ENCODE data around the gene RAB3A. TPM values are rescaled to one million over a fixed set of nuclear protein-coding genes. Genes with fewer than 3 reads are reported as not detected.

RAB3A gene
- total RNA-seq, 1 donor from 2014 or later = 0.17 TPM

DNA sequence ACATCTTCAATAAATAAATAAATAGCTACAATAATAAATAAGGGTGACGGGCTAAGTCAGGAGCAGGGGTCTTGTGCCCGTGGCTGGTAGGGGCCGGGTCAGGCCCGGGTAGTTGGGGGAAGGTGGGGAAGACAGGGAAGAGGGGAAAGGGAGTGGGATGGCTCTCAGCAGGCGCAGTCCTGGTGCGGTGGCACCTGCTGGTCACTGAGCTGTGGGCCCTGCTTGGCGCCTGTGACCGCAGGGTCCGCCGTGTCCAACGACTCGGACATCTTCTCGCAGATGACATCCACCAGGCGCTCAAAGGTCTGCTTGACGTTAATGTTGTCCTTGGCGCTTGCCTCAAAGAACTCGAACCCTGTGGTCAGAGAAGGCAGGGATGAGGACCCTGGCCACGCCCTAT is 6.5 kb downstream of the RAB3A start:
- no peak for DNase-seq (ENCODE audit: low read depth)
- TF ChIP-seq, protein P1, sequence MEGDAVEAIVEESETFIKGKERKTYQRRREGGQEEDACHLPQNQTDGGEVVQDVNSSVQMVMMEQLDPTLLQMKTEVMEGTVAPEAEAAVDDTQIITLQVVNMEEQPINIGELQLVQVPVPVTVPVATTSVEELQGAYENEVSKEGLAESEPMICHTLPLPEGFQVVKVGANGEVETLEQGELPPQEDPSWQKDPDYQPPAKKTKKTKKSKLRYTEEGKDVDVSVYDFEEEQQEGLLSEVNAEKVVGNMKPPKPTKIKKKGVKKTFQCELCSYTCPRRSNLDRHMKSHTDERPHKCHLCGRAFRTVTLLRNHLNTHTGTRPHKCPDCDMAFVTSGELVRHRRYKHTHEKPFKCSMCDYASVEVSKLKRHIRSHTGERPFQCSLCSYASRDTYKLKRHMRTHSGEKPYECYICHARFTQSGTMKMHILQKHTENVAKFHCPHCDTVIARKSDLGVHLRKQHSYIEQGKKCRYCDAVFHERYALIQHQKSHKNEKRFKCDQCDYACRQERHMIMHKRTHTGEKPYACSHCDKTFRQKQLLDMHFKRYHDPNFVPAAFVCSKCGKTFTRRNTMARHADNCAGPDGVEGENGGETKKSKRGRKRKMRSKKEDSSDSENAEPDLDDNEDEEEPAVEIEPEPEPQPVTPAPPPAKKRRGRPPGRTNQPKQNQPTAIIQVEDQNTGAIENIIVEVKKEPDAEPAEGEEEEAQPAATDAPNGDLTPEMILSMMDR (conservative IDR thresholded peaks at IDR 0.05; ENCODE audit: low read depth, low read length) = no peak
- no peak overlapping the region for H3K4me3 ChIP-seq (ENCODE audit: low read depth, low read length)

DNA sequence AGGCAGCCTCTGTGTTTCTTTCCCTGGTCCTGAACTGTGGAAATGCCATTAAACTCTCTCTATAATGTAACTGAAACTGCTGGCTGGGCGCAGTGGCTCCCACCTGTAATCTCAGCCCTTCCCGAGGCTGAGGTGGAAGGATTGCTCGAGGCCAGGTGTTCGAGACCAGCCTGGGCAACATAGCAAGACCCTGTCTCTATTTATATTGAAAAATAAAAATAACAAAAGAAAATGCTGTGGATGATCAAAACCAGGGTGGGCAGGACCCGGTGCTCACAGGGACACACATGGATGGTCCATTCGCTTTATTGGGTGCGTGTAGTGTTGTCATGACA is 7.4 kb downstream of the RAB3A start:
- DNase-seq (ENCODE audit: low read depth) = no peak
- TF ChIP-seq, protein P1 (conservative IDR thresholded peaks at IDR 0.05; ENCODE audit: low read depth, low read length) = no peak
- no peak overlapping the region for H3K4me3 ChIP-seq (ENCODE audit: low read depth, low read length)

DNA sequence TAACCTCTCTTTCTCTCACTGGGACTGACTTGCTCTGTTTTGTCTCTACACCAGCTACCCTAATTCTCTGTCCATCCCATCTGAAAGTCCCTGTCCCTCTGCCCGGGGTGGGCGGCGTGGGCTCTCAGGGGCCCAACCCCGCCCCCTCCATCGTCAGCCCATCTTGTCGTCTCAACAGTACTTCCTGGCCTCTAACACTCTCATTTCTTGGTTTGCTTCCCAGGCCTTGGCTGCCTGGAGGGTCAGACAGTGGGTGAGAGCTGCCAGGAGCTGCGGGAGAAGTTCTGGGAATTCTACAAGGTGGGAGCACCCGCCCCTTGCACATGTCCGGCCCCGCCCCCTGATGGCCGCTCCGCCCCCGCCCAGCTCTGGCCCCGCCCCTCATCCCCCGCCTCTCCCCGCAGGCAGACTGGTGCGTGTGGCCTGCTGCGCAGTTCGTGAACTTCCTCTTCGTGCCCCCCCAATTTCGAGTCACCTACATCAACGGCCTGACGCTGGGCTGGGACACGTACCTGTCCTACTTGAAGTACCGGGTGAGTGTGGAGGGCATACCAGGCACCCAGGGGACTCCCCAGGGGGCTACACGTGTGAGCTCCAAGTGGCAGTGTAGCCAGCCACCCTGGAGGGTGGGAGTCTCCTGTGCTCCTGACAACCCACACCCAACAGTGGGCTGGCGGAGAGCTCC is 9.1 kb downstream of the RAB3A start:
- TF ChIP-seq, protein P1 (conservative IDR thresholded peaks at IDR 0.05; ENCODE audit: low read depth, low read length) = no peak
- no peak overlapping the region for H3K4me3 ChIP-seq (ENCODE audit: low read depth, low read length)
- DNase-seq (ENCODE audit: low read depth) = no peak

DNA sequence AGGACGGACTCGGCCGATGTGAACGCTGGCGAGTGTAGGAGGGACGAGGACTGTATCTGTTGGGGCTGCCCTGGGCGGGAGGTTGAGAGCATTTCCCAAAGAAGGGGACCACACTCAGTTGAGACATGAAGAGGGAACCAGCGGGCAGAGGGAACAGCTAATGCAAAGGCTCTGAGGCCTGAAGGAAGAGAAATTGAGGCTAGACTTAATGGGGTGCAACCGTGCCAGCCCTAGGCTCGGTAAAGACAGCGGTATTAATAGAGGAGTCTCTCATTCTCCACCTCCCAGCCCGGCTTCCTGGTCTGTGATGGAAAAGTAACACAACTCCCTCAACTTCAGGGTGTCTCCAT is 9.7 kb downstream of the RAB3A start:
- DNase-seq (ENCODE audit: low read depth) = no peak
- TF ChIP-seq, protein P1 (conservative IDR thresholded peaks at IDR 0.05; ENCODE audit: low read depth, low read length) = no peak
- peak overlapping the region; percentile 94 for H3K4me3 ChIP-seq (ENCODE audit: low read depth, low read length)

DNA sequence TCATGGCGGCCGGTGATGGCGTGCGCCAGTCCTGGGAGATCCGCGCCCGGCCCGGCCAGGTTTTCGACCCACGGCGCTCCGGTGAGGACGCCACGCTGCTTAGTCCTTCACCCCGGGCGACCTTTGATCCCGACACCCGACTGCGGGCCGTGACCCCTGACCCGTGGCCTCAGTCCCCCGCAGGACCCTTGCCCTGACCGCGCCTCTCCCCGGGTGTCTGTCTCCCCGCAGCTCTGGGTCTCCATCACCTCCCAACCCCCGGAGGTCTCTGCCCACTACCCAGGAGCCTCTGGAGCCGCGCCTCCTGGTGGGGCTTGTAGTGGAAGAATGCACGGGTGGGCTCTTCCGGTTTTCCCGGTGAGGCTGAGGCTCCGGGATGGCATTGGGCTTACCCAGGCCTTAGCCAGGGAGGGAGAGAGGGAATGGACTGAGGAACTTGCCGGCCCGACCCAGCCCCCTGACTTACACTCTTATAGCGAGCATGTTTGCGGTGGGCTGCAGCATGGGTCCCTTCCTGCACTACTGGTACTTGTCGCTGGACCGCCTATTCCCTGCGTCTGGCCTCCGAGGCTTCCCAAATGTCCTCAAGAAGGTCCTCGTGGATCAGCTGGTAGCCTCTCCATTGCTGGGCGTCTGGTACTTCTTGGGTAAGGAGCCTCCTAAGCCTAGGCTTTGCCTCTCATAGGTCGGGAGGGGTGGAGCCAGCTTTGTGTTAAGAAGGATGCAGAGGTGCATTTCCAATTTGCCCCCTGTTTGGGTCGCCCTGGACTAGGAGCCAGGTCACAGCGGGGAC is 10.3 kb downstream of the RAB3A start:
- TF ChIP-seq, protein P1 (conservative IDR thresholded peaks at IDR 0.05; ENCODE audit: low read depth, low read length) = no peak
- H3K4me3 ChIP-seq (ENCODE audit: low read depth, low read length) = peak overlapping the region; percentile 94
- DNase-seq (ENCODE audit: low read depth) = no peak

DNA sequence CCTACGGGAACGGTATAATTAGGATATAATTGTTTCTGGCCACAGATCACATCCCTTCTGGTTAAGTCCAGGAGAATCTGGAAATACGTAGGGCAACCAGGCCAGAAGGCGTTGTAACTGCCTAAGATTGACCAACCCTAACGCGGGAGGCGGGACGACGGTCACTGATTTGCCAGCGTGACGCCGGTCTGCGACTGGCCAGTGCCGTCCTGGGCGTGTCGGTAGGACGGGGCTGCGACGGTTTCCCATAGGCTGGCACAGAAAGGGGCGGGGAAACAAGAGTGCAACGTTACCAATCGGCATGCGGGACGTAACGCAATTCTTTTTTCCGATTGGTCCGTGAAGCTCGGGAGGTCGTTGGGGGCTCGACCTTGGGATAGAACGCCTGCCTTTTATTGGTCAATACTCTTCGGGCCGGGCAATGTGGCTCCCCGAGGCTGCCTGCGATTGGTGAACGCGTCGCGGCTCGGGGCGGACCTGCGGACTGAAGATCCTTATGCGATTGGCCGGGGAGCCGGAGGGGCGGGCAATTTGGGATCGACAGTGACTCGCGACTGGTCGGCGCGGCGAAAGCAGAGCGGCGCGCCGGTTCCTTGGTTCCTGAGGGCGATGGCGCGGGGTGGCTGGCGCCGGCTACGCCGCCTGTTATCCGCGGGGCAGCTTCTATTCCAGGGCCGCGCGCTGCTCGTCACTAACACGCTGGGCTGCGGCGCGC is 11.0 kb downstream of the RAB3A start, which contains the start of gene MPV17L2:
Gene MPV17L2, plus strand, starts transcription at position 546 of the 715 bp plus-strand sequence. Its CDS starts 64 bp downstream, at position 610.
- peak within 1 kb of the TSS; percentile 94 for H3K4me3 ChIP-seq (ENCODE audit: low read depth, low read length)
- TF ChIP-seq, protein P1 (conservative IDR thresholded peaks at IDR 0.05; ENCODE audit: low read depth, low read length) = no peak
- peak; percentile 98 for DNase-seq (ENCODE audit: low read depth)
